Measurements from ENCODE around the gene CYSRT1. TPM values are rescaled to one million over a fixed set of nuclear protein-coding genes. Genes with fewer than 3 reads are reported as not detected.

The CYSRT1 gene
- total and polyA plus RNA-seq, 8 donors = 0.22 to 1.3 (median 0.60) TPM; not detected in 4

DNA sequence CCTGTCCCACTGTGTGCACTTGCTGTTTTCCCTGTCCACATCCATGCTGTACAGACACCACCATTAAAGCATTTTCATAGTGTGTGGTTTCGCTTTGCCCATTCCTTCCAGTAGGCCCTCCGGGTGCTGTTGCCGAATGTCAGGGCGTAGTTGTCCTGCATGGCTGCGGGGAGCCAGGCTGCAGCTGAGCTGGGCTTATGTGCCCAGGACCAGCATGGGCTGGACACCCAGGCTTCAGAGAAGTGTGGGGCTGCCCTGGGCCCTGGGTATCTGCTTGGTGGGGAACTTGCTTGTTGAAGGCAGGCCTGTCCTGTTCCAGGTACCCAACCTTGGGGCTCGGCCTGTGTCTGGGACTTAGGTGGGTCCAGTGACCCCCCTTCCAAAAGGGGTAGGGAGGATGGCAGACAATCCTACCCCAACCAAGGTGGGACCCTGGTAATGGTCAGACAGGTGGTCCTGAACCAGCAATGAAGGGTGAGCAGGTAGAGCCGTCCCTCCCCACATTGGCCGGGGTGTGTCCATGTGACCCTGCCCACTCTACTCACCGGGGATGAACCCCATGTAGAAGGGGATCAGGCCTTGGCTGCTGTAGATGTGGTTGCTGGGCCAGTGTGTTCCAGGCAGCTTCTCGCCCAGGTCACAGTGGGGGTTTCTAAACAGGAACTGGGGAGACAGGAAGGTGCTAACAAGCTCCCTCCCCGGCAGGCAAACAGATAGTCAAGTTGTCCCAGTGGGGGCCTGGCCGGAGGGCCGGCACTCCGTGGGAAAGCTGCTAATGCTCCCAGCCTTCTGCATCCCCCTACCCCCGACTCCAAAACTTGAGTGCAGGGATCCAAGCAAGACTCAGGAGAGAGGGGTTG, 18.9 kb downstream of the CYSRT1 start:
- Histone ChIP-seq H3K4me1 (peaks cover 0 to 23% (median 18%) of the 10 kb centered on the region in 3 donors), H3K4me3 (peak overlapping the region in 2 of 4 donors; percentile 97), H3K36me3 (peaks cover 7 to 11% (median 8%) of the 10 kb centered on the region in 3 donors), H3K27me3 (no peaks in the 10 kb centered on the region), H3K9me3 (no peaks in the 10 kb centered on the region), H3K27ac (no peak overlapping the region)
- ATAC-seq (no peak), FAIRE-seq (no peak), DNase-seq (peak in 3 of 6 donors; percentile 43 to 76 (median 50))
- TF ChIP-seq, protein P1, sequence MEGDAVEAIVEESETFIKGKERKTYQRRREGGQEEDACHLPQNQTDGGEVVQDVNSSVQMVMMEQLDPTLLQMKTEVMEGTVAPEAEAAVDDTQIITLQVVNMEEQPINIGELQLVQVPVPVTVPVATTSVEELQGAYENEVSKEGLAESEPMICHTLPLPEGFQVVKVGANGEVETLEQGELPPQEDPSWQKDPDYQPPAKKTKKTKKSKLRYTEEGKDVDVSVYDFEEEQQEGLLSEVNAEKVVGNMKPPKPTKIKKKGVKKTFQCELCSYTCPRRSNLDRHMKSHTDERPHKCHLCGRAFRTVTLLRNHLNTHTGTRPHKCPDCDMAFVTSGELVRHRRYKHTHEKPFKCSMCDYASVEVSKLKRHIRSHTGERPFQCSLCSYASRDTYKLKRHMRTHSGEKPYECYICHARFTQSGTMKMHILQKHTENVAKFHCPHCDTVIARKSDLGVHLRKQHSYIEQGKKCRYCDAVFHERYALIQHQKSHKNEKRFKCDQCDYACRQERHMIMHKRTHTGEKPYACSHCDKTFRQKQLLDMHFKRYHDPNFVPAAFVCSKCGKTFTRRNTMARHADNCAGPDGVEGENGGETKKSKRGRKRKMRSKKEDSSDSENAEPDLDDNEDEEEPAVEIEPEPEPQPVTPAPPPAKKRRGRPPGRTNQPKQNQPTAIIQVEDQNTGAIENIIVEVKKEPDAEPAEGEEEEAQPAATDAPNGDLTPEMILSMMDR (IDR thresholded peaks at IDR 0.05) = no peak
- WGBS, 2 donors = 49 to 53% methylated on average over 15 of the region's 15 CpGs
- intact Hi-C loops (cut with DNase I) = no loop called here

DNA sequence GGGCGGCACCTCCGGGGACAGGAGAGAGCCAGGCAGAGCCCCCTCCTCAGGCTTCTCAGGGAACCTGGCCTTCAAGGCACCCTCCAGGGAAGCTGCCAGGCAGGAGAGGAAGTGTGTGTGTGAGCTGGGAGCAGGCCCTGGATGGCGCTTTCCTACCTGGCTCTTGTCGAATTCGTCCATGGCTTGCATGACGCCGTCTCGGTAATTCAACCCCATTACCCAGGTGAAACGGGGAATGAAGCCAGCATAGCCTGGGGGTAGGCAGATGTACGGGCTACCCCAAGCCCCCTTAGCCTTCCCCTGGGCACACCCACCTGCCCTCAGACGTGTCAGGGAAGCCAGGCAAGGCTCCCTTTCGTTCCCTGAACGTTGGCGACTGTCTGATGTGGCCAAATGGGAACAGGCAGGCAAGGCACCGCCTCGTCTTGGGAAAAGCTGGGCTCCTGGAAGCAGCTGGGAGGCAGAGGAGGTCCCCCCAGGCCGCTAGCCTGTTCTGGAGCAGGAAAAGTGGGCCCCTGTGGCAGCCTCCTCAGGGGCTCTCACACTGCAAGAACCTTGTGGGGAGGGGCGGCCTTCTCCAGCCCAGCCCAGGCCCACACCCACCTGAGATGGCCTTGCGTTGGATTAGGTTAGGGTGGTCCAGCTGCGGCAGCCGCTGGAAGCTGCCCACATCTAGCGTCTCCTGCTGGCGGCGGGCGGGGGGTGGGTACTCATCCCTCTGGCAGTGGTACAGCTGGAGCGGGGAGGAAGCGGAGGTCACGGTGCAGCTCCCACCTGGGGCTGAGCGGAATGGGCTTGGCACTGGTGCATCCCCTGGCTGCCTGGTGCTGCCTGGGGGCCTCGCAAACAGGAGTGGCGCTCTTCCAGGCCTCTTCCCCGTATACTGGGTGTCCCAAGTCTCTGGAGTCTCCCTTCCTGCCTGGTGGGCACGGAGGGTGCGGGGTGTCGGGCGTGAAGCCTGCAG, 19.8 kb downstream of the CYSRT1 start:
- no peak overlapping the region for H3K4me3 ChIP-seq
- H3K27me3 ChIP-seq = no peaks in the 10 kb centered on the region
- DNase-seq (peak in 3 of 6 donors; percentile 47 to 74 (median 51)), FAIRE-seq (no peak), ATAC-seq (no peak)
- intact Hi-C loops (cut with DNase I) = no loop called here
- H3K4me1 ChIP-seq = peaks cover 0 to 18% (median 14%) of the 10 kb centered on the region in 3 donors
- TF ChIP-seq, protein P1 (IDR thresholded peaks at IDR 0.05) = no peak
- no peak overlapping the region for H3K27ac ChIP-seq
- H3K9me3 ChIP-seq = no peaks in the 10 kb centered on the region
- 74 to 82% methylated on average over 34 to 36 of the region's 36 CpGs for WGBS, 2 donors
- peaks cover 7 to 11% (median 8%) of the 10 kb centered on the region in 3 donors for H3K36me3 ChIP-seq

DNA sequence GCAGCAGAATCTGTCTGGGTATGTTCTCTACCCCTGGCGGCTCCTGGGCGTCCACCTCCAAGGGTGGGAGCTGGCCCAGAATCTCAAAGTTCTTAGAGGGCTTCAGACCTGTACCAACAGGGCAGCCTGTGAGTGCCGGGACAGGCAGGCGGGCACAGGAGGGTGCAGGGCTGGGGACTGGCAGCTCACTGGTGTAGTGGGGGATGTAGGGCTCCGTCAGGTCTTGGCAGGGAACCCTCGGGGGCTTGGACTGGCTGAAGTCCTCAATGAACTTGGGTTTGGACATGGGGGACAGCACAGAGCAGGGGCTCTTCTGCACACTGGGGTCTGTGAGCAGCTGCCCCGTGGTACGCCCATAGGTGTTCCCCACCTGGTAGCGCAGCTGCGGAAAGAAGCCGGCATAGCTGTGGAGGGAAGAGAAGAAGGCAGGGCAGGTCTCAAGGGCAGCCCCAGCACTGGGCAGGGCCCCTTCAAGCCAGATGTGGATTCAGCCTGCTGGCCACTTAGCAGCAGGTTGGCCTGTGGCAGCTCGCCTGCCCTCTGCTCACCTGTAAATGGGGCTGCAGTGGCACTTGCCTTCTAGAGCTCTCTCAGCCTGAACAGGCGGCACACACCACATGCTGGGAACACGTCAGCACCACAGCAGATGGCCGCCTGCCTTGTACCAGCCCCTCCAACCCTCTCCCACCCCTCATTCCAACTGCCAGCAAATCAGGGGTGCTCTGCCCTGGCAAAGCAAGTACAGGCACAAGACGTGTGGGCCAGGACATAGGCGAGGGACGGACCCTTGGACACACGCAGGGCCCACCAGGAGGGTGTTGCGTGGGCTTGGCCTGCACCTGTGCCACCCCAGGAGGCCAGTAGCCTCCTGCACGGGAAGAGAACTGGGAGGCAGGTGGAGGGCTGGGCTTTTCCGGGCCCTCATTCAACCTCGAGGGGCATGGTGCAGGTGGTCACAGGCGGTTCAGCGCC, 20.8 kb downstream of the CYSRT1 start:
- TF ChIP-seq, protein P1 (IDR thresholded peaks at IDR 0.05) = no peak
- FAIRE-seq = no peak
- intact Hi-C loops (cut with DNase I) = no loop called here
- no peak overlapping the region for H3K27ac ChIP-seq
- 86 to 92% methylated on average over 25 of the region's 25 CpGs for WGBS, 2 donors
- H3K4me1 ChIP-seq = peaks cover 0 to 18% (median 14%) of the 10 kb centered on the region in 3 donors
- H3K9me3 ChIP-seq = no peaks in the 10 kb centered on the region
- ATAC-seq = no peak
- DNase-seq = peak in 1 of 6 donors; percentile 70
- no peaks in the 10 kb centered on the region for H3K27me3 ChIP-seq
- no peak overlapping the region for H3K4me3 ChIP-seq
- peaks cover 7 to 11% (median 8%) of the 10 kb centered on the region in 3 donors for H3K36me3 ChIP-seq

DNA sequence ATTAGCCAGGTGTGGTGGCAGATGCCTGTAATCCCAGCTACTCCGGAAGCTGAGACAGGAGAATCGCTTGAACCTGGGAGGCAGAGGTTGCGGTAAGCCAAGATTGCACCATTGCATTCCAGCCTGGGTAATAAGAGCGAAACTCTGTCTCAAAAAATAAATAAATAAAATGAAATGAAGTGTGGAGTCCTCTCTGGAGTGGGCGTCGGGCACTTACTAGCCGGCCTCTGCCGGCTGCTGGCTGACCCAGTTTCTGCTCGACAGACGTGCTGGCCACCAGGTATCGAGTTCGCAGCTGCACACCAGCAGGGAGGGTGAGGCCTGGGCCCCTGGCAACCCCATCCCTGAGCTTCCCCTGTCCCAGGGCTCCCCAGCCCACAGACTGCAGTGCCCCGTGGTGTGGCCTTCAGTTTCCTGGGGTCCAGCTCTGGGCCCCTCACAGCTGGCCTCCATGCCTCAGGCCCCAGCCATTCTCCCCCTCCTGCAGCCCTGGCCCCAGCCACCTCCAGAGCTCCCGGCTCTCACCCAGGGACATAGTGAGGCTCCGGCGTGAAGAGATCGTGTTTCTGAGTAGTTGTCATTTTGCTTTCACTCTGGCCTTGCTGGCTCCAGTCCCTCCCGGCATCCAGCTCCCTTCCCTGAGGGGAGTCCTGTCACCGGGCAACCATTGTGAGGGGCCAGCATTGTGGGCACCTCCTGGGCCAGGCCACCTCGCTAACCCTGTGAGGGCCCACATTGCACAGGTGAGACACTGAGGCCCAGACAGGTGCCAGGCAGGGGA, 22.4 kb downstream of the CYSRT1 start:
- TF ChIP-seq, protein P1 (IDR thresholded peaks at IDR 0.05) = no peak
- ATAC-seq = no peak
- no peaks in the 10 kb centered on the region for H3K9me3 ChIP-seq
- intact Hi-C loops (cut with DNase I) = no loop called here
- no peak overlapping the region for H3K27ac ChIP-seq
- WGBS, 2 donors = 80 to 87% methylated on average over 20 of the region's 20 CpGs
- H3K4me1 ChIP-seq = peaks cover 0 to 18% (median 14%) of the 10 kb centered on the region in 3 donors
- FAIRE-seq = no peak
- peaks cover 7 to 11% (median 8%) of the 10 kb centered on the region in 3 donors for H3K36me3 ChIP-seq
- H3K4me3 ChIP-seq = no peak overlapping the region
- no peaks in the 10 kb centered on the region for H3K27me3 ChIP-seq
- no peak for DNase-seq

Data from pancreas (tissue), 10 donors.